Head of caudate nucleus (tissue), 42 donors: ENCODE results near the gene BRD9.

Experiments used
- DNase-seq, 42 donors: peaks; one replicate each; pipeline versions ENCODE4 v3.0.0 to v3.0.0-alpha.2; 2020 to 2021; ENCODE audit warnings: mixed read lengths in 7 of 42
- intact Hi-C: fragments of 100-400 bp; cut with DNase I; formaldehyde crosslinking; loops from one replicate; pipeline ENCODE4 v1.15.0; 2022

The BRD9 gene

DNA sequence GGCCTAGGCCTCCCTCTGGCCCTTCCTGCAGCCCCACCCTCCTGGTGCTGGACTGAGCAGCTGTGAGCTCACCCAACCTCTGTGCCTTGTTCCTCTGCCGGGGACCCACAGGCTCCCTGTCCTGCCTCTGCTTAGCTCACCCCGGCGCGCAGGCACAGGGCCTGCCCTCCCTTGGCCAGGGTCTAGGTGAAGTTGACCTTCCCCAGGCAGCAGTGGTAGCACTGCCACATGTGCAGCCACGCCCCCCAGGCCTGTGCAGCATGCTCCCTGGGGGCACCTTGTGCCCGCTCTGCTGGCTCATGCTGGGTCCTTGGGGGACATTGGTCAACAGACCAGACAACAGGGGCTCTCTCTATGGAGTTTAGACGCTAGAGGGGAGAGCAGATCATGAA, 18.2 kb upstream of the BRD9 start:
- intact Hi-C loops, result no loop called here
- peak in 1 of 42 donors; percentile 5 for DNase-seq

GRCh38 chr5:909994-910768, 17.6 kb upstream of the BRD9 start:
- DNase-seq, result peak in 1 of 42 donors; percentile 2
- intact Hi-C loops, result no loop called here

- intact Hi-C loops, result no loop called here
- DNase-seq, result peak in 1 of 42 donors; percentile 2
Observed at GRCh38 chr5:909086-909485, 16.5 kb upstream of the BRD9 start.

GRCh38 chr5:908172-908571, 15.6 kb upstream of the BRD9 start:
- intact Hi-C loops, result no loop called here
- peak in 1 of 42 donors; percentile 22 for DNase-seq

DNA sequence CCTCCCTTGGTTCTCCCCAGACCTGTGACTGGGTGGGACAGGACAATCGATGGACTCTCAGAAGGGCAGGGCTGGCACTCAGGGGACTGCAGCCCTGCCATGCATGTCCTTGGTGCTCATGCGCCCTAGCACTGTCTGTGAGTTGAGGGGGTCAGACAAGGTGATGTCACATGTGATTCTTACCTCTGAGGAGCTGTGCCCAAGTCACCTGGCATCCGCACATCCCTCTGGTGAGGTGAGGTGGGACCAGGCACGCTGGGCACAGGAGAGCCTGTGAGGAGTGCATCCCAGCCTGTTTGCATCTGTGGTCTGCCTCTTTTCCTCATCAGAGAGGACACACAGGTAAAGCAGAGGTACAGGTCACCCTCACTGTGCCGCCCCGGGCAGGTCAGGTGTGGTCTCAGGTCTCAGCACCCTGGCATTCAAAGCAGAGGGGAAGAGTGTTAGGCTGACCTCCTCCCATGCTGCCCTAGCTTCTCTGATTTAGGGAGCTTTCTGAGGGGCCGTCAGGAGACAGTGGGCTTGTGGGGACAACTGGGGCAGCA, 14.8 kb upstream of the BRD9 start:
- intact Hi-C loops, result no loop called here
- peak in 3 of 42 donors; percentile 2 to 30 (median 22) for DNase-seq

GRCh38 chr5:905139-905642, 12.6 kb upstream of the BRD9 start:
- intact Hi-C loops, result no loop called here
- DNase-seq, result peak in 3 of 42 donors; percentile 3 to 31 (median 29)

GRCh38 chr5:903756-904096, 11.1 kb upstream of the BRD9 start:
- intact Hi-C loops, result loop anchor here (5.0 kb wide), 1 partner anchor 231 kb away; no protein-coding TSS in a partner anchor
- peak in 3 of 42 donors; percentile 7 to 22 (median 19) for DNase-seq

DNA sequence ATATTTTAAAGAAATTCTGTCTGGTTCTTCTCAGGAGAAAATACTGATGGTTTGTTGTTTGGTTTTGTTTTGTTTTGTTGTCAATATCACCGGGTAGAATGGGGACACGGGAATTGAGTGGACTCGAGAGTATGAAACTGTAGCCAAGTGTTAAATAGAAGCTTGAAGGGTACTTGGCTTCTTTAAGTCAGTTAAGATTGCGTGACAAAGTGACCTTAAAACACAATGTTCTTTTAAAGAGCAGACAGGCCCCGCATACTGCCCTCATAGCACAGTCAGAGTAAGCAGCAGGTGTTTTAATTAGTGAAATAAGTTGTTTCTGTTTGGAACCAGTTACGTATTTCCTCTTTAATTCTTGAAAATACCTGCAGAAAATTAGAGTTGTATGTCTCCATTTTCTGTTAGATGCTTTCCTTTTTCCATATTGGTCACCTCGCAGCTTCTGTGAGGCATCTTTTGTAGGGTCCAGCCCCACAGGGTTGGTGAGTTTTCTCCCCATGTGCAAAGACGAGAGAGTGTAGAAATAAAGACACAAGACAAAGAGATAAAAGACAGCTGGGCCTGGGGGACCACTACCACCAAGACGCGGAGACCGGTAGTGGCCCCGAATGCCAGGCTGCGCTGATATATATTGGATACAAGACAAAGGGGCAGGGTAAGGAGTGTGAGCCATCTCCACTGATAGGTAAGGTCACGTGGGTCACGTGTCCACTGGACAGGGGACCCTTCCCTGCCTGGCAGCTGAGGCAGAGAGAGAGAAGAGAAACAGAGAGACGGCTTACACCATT, 9.7 kb upstream of the BRD9 start:
- intact Hi-C loops, result loop anchor here (5.0 kb wide), 1 partner anchor 230 kb away; no protein-coding TSS in a partner anchor
- DNase-seq, result peak in 5 of 42 donors; percentile 1 to 28 (median 12)

DNA sequence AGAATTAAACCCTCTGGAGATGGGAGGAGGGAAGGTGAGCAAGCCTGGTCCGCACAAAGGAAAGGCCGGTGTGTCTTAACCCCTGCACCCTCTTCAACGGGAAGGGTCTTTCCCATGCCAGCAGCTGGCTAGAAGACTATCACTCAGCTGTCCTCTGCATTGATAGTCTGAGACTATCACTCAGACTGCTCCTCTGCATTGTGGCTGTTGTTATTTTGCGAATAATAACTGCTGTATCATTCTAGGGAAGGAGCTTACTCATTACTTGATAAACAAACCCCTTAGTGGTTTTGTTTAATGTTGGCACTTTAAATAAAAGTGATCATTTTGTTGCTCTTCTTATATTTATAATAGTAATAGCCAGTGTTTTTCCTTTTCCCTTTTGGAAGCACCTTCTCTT, 8.2 kb upstream of the BRD9 start:
- DNase-seq, result peak in 3 of 42 donors; percentile 7 to 19 (median 13)
- intact Hi-C loops, result loop anchor here (5.0 kb wide), 1 partner anchor 228 kb away; no protein-coding TSS in a partner anchor

- intact Hi-C loops, result loop anchor here (10.0 kb wide), 2 partner anchors 419 to 449 kb away; partner anchors contain the start of gene EXOC3
Observed at GRCh38 chr5:893711-894110, 1.1 kb upstream of the BRD9 start.

GRCh38 chr5:893137-893506, 521 bp upstream of the BRD9 start:
- intact Hi-C loops, result loop anchor here (10.0 kb wide), 2 partner anchors 418 to 448 kb away; partner anchors contain the start of gene EXOC3

More at GRCh38 chr5:893711-894110, 1.1 kb upstream of the BRD9 start:
- DNase-seq, result no peak

GRCh38 chr5:891837-892393, 686 bp downstream of the BRD9 start:
- DNase-seq, result peak in 14 of 42 donors; percentile 8 to 49 (median 20)
- intact Hi-C loops, result loop anchor here (10.0 kb wide), 2 partner anchors 417 to 447 kb away; partner anchors contain the start of gene EXOC3

More at GRCh38 chr5:893137-893506, 521 bp upstream of the BRD9 start:
- no peak for DNase-seq

- intact Hi-C loops, result loop anchor here (10.0 kb wide), 2 partner anchors 416 to 446 kb away; partner anchors contain the start of gene EXOC3
- DNase-seq, result peak in 1 of 42 donors; percentile 14
Observed at GRCh38 chr5:891117-891836, 1.3 kb downstream of the BRD9 start.

GRCh38 chr5:889075-889710, 3.4 kb downstream of the BRD9 start:
- peak in 1 of 42 donors; percentile 5 for DNase-seq
- intact Hi-C loops, result no loop called here

GRCh38 chr5:888638-889035, 4.0 kb downstream of the BRD9 start:
- intact Hi-C loops, result no loop called here
- peak in 1 of 42 donors; percentile 8 for DNase-seq

DNA sequence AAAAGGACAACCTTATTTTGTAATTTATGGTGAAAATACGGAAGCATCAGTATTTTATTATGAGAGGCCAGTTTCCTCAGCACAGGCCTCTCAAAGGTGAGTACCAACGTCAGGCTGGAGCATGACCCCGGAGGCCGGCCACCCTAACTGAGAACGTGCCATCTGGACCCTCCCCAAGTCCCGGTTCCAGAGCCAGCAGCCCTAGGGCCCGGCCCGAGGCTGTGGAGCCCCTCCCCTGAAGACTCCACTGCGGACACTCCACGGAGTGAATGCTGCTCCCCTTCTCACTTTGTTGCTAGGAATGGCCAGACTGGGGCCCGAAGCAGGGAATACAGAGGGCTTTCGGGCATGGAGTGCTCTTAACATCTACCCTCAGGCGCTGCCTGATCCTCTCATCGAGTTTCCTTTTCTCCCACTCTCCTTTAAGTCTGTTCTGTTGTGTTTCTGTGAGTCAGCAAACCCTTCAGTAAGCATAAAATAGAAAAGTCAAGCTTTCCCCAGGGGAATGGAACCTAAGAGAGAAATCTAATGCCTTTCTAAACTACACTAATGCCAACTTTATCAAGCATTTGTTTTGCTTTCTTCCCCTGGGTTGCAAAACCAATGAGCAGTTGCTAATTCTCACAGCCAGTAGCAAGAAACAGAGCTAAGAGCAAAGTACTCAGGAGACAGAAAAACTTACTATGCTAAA, 4.5 kb downstream of the BRD9 start:
- intact Hi-C loops, result no loop called here
- DNase-seq, result peak in 1 of 42 donors; percentile 7

DNA sequence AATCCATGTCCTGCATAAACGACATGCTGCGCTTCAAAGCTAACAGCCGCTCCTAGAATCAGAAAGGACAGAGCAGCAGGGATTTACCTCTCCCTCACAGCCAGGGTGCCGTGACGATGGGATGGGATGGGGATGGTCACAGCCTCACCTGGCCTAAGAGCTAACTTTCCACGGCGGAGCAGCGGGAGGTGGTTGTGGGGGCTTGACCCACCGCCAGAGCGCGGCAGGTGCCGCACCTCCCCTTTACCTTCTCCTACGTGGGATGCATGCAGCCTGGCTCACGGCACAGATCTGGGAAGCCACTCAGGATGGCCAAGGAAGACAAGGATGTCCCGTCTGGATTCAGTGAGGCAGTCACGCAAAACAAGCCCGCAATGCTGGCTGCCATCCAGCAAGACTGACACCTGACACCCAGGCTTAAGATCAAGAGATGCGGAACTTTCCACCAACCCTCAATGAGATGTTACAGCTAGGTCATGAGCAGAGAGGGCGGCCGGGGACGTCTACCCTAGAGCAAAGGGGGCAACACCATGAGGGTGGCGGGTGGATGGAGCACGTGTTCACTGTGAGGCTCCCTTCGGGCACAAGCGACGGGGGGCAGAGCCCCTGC, 5.8 kb downstream of the BRD9 start:
- intact Hi-C loops, result no loop called here

More for the DNA sequence above, 5.8 kb downstream of the BRD9 start:
- DNase-seq, result peak in 1 of 42 donors; percentile 12
